HG03103 (cell line): Measurements from ENCODE around the gene ORM2.
"Not testable (repeated sequence)": the region's sequence is repeated elsewhere in the genome, so short reads cannot be mapped to it uniquely, and the experiment has no call there.

Source experiments
- ATAC-seq: cut with Tn5 transposase; IDR thresholded peaks from one replicate; pipeline ENCODE4 v1.9.1; 2021; ENCODE audit warnings: low read depth; ENCODE audit not compliant: unreplicated experiment

Gene ORM2

GRCh38 chr9:114328937-114329624 is 588 bp upstream of the ORM2 start:
- ATAC-seq, result not testable (repeated sequence)

DNA sequence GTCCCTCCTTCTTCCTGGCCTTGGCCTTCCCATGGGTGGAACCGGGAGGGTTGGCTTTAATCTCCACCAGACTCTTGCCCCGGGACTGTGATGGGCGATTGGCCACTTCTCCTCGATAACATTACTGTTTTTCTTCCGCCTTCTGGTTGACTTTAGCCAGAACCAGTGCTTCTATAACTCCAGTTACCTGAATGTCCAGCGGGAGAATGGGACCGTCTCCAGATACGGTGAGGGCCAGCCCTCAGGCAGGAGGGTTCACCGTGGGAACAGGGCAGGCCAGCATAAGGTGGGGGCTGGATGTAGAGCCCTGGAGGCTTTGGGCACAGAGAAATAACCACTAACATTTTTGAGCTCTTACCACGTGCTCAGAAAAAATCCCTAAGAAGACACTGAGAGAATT is 967 bp downstream of the ORM2 start:
- ATAC-seq, result no peak

GRCh38 chr9:114331229-114332195 is 1.8 kb downstream of the ORM2 start:
- not testable (repeated sequence) for ATAC-seq

DNA sequence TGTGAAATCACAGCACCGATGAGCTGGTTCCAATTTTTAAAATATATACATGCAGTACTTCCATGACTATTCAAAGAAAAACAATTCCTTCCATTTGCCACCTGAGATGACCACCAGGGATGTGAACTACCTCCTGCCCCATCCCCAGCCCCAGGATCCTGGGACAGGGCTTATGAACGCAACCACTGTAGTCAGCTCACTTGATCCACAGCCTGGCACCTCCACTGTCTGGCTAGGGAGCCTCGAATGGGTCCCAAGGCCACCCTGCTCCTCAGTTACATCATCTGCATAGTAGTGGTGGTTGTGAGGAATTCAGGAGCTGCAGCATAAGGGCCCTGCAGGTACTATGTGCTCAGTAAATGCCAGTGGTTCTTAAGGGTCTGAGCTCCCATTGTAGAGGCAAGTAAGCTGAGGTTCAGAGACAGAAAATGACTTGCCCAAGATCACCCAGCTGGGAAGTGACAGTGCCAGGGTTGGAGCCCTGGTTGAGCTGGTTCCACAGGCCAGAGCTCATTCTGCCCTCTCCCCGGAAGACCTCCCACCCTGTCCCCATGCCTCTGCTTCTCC is 2.9 kb downstream of the ORM2 start:
- not testable (repeated sequence) for ATAC-seq

DNA sequence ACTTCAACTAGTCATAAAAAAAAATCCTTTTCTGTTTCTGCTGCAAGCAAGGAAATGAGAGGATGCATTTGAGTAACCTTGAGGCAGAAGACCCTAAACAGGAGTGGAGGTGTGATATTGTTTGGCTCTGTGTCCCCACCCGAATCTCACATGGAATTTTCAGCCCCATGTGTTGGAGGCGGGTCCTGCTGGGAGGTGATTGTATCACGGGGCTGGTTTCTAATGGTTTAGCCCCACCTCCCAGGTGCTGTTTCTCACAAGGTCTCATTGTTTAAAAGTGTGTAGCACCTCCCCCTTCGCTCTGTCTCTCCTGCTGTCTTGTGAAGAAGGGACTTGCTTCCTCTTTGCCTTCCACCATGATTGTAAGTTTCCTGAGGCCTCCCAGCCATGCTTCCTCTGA is 4.0 kb downstream of the ORM2 start:
- ATAC-seq, result not testable (repeated sequence)

DNA sequence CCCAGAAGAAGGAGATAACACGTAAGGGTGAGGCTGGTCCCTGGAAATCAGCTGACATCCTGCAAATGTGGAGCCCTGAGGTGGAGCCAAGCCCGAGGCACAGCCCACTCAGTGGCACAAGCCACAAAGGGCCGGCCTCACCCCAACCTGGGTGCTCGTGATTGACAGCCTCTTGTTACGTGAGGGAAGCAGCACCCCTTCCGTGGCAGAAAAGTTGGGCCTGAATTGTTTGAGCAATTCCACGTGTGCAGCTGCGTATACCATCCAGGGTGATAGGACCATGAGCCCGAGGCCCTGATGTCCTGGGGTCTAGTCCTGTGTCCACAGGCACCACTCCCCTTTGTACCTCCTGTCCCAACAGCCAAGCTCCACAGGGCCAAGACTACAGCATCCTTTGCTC is 4.8 kb downstream of the ORM2 start:
- ATAC-seq, result no peak

GRCh38 chr9:114335745-114336144 is 6.1 kb downstream of the ORM2 start:
- no peak for ATAC-seq

DNA sequence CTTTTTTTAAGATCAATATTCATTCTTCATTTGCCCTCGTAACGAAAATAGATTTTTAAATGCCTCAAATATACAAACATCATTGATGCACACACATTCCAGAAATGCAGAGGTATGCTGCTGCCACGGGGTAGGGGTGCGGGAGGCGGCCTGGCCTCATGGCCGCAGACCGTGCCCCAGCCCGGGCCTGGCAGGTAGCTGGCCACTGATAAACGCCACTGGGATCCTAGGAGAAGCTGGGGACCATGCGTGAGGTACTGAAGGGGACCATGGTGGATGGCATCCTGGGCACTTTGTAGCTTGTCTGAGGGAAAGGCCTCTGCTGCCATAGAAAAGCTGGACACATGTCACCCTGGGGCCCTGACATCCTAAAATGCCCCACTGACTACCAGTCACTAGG is 6.5 kb downstream of the ORM2 start:
- ATAC-seq, result no peak

DNA sequence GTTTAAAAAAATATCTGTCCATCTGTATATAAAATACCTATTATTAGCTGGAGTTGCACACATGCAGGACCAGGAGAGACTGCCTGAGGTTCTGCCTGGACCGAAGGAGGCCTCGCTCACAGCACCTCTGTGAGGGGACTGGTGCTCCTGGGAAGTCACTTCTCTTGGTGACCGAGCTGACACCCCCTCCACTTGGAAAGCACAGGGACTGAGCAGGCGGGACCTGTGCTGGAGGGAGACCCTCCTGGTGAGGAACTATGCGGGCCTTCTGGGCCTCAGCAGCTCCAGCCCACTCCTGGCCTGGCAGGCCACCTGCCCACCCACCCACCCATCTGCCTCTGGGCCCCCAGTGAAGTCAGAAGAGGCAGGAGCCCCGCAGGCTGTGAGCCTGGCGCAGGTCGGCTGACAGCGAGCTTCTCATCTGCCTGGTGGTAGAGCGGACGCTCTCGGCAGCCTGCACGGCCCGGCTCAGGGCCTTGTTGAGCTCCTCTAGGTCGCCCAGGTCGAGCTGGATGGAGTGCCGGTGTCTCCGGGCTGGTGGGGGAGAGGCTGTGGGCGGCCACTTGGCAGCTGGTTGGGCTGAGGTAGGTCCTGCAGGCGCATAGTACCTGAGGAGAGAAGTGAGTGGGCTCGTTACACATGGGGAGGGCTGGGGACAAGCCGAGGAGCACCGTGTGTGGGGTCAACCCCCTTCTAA is 7.2 kb downstream of the ORM2 start:
- no peak for ATAC-seq

GRCh38 chr9:114338187-114338586 is 8.5 kb downstream of the ORM2 start:
- ATAC-seq, result no peak

DNA sequence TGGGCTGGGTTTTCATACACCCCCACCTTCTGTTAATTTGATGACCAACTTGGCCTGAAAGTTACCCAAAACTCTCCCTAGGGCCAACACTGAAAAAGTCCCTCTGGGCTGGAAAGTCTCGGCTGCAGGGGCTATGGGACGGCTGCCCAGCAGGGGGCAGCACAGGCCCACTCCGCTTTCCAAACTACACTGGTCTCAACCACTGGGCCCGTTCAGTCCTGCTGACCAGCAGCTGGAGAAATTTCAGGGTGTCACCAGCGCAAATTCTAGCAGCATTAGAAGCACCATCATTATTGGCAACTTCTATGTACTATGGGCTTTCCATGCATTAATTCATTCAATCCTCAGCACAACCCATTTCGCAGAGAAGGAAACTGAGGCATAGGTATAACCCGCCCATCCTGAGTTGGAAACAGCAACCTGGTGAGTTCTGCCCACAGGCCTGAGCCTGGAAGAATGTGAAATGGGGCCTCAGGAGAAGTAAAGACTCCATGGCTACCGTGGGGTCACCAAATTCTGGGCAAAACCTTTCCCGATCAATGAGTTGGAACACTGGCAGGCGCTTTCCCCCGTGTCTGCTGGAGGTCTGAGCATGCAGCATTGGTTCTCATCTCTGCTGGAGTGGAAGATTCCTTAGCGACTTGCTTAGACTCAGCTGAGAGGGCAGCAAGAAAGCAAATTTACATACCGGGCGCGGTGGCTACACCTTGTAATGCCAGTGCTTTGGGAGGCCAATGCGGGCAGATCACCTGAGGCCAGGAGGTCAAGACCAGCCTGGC is 9.7 kb downstream of the ORM2 start:
- no peak for ATAC-seq

DNA sequence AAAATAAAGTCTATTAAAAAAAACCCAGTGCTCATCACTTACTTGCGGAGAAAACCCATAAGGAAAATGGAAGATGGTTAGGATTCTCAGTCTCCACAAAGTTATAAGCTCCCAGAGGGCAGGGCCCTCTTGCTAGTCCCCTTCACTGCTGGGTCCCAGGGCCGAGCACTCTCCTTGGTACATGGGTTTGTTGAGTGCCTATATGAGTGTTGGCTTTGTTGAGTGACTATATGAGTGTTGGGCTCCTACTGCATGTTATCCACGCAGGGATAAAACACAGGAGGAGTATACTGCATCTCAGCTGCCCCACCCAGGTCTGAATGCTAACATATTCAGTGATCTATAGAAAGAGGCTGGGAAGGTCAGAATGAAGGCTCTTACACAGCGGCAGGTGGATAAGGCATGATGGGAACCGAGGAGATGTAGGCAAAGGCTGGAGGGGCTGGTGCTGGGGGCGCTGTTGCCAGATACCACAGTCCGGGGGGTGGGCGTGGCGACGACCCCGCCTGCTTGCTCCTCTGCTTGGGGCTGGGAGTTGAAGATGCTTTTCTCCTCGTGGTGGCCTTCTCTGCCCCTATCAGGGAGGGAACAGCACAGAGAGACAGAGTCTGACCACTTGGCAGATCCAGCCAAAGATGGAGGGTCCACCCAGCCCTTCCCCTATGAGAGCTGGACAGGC is 11.6 kb downstream of the ORM2 start:
- no peak for ATAC-seq

DNA sequence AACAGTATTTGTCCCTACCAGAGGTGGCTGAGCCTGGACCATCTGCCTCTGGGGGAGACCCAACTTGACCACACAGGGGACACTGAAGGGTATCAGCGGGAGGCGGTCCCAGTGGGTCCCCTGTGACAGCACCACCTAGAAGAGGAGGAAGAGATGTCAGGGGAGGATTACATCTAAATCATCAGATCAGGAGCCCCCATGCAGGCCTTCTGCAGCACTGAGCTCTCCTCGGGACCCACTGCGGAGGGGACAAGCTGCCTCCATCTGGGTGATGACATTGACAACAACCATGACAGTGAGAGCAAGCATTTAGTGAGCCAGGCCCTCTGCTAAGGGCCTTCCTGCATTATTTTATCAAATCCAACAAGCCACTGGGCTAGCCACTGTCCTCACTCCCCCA is 12.3 kb downstream of the ORM2 start:
- no peak for ATAC-seq

- no peak for ATAC-seq
Measured at GRCh38 chr9:114342755-114343440, 13.2 kb downstream of the ORM2 start.

DNA sequence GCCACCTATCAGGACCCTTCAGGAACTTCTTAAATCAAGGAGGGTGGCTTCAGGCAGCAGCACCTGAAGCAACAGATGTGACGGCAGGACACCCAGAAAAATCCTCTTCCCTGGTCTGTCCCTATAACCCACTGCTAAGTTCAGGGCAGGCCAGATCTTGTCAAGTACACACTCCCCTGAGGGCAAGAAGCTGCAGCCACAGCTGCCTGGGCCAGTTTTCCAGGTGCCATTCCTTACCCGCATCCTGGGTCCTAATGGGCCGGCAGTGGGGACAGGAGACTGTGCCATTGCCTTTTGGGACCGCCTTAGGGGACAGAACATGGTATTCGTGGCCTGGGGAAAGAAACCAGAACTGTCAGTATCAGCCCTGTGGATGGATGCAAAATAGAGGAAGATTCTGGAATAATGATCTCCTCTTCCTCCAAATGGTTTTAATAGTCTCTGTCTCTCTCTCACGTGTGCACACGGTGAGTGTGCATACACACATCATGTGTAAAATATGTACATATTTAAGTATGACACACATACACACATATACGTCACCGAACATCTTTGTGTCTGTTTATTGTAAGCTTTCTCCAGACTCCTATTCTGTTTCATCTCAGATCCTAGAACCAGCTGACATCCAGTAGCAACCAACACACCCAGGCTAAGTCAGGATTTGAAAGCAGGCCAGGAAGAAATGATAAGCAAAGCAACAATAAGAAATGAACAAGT is 14.0 kb downstream of the ORM2 start:
- ATAC-seq, result no peak

DNA sequence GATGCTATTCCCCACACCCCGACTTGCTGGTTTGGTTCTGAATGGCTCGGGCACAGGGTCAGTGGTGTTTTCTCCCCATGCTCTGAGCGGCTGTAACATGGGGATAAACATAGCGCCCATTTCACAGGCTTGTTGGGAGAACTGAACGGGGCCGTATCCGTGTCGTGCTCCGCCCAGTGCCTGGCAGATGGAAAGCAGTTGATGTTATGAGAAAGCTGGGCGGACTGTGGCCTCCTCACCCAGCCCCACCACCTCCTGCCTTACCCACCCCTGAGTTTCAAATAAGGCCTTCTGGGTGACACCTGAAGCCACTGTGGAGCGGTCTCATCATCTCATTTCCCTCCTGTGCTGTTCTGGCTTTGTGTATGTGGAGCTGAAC is 14.5 kb downstream of the ORM2 start:
- ATAC-seq, result no peak

GRCh38 chr9:114344692-114345091 is 15.0 kb downstream of the ORM2 start:
- ATAC-seq, result no peak

DNA sequence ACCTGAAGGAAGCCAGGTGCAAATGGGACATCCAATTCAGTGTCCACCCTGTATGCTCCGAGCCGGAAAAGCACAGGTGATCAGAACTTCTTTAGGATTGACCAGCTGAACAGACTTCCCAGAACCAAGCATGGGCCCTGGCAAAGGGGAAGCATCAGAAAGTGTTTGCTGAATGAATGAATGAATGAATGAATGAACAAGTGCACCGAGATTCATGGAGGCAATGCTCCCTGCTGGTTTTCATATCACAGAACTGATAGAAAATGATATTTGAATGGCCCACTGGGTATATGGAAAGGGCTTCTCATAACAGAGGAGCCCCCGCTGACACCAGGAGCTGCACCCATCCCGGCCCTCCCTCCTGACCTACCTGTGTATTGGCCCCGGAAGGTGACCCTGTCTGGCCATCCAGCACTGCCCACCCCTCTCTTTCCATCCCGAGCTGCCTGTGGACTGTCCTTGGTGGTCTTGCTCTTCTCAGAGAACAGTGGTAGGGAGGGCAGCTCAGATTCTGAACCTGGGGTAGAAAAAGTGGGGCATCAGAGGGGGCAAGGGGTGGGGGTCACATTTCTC is 15.9 kb downstream of the ORM2 start:
- ATAC-seq, result no peak
